ENCODE measurements around the gene TPP1.

GRCh38 chr11:6655020-6655789 lies 36.0 kb upstream of the TPP1 start:
- no peak for TF ChIP-seq CTCF (IDR thresholded peaks at IDR 0.05 in 8 of 11, conservative IDR thresholded peaks at IDR 0.05 in 3 of 11)
- no peak for TF ChIP-seq POLR2A (IDR thresholded peaks at IDR 0.05)
